Loucy (cell line): ENCODE results near the gene RPL10.

ENCODE experiments used
- CTCF ChIP-seq: fragments of 200-600 bp; sonication (generic); conservative IDR thresholded peaks from 2 replicates; pipeline ENCODE4 v1.5.1; 2014; ENCODE audit warnings: mild to moderate bottlenecking, antibody characterized with exemption, low read length
- EZH2phosphoT487 ChIP-seq: fragments of 200-600 bp; IDR thresholded peaks from 2 replicates; pipeline ENCODE4 v1.6.1; 2018; ENCODE audit warnings: antibody characterized with exemption, mild to moderate bottlenecking, moderate library complexity, borderline replicate concordance

- TF ChIP-seq CTCF (peak; percentile 26; the same call in 1 of the 2 replicates), EZH2phosphoT487 (no peak)
Measured at GRCh38 chrX:154428176-154429171, 30.3 kb downstream of the RPL10 start, which contains the start of gene ATP6AP1.
